AG04450 (cell line): ENCODE data around the gene HEYL. TPM values are rescaled to one million over a fixed set of nuclear protein-coding genes. Genes with fewer than 3 reads are reported as not detected.

Source experiments
- CTCF ChIA-PET: fragments of 300-600, 350-600 bp; formaldehyde crosslinking; extraction: SDS; loops from one replicate; lab custom pipeline; 2022; ENCODE audit warnings: antibody characterized with exemption, inconsistent platforms; lab: Charles Lee
- POLR2A ChIA-PET: fragments of 350-600 bp; formaldehyde crosslinking; extraction: SDS; loops from one replicate; lab custom pipeline; 2021; ENCODE audit warnings: antibody characterized with exemption, inconsistent platforms; lab: Yijun Ruan, JAX
- DNase-seq: peaks from one replicate; pipeline ENCODE4 v3.0.0-alpha.2; 2011; ENCODE audit warnings: low read depth, low spot score
- H3K27ac ChIP-seq: one replicate; pipeline ENCODE4 v1.5.1; 2012; ENCODE audit warnings: low read depth, low read length, control low read depth
- H3K27me3 ChIP-seq: one replicate; pipeline ENCODE4 v1.6.0; 2012; ENCODE audit warnings: low read length; ENCODE audit not compliant: control insufficient read depth, insufficient read depth
- H3K4me3 ChIP-seq: 2 replicates; pipeline ENCODE4 v1.5.1; 2011; ENCODE audit warnings: mild to moderate bottlenecking, low read depth, low read length, control low read depth
- H3K9me3 ChIP-seq: 2 replicates; pipeline ENCODE4 v1.5.1; 2012; ENCODE audit warnings: low read length; ENCODE audit not compliant: control insufficient read depth, insufficient read depth
- polyA plus RNA-seq: library from polyadenylated mRNA; depleted of rRNA; stranded (reverse); fragments of >200 nt; gene quantifications from 2 replicates; pipeline ENCODE4 v1.2.3, GENCODE V29; 2011
- TF ChIP-seq, protein P1 (sequence below): IDR thresholded peaks from 2 replicates; pipeline ENCODE4 v1.5.1; 2011; ENCODE audit warnings: low read depth, low read length, control low read depth, inconsistent platforms

Gene HEYL
- polyA plus RNA-seq, 1 experiment: 0.14 TPM

GRCh38 chr1:39659538-39659937, 20.1 kb upstream of the HEYL start:
- CTCF ChIA-PET: interaction anchor here (1.3 to 10.3 kb wide), 7 partner anchors 10 to 138 kb away, joined by 3 to 320 read pairs (median 7); partner anchors contain the start of genes NT5C1A and PPIE
- H3K27me3 ChIP-seq: peaks cover 69% of the 10 kb centered on the region

DNA sequence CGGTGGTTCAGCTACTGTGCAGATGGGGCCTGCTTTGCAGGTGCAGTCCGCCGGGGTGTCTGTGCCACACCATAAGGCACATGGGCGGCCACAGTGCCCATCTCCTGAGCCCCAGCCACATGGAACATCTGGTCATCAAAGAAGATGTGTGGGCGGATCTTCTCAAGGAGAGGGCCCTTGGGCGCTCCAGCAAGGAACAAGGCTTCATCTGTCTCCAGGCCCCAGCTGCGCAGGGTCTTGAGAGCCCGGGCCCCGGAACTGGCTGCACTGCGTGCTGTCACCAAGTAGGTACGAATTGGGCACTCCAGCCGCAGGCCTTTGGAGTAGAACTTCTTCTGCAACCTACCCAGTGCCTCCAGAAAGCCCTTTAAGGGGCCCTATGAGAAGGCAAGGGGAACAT, 19.7 kb upstream of the HEYL start:
- Histone ChIP-seq H3K27me3 (peaks cover 72% of the 10 kb centered on the region), H3K9me3 (no peaks in the 10 kb centered on the region; the same call in 1 of the 2 replicates), H3K27ac (no peak overlapping the region), H3K4me3 (no peak overlapping the region)
- ChIA-PET CTCF (interaction anchor here (0.5 to 10.3 kb wide), 25 partner anchors 11 to 560 kb away, joined by 3 to 320 read pairs (median 6); partner anchors contain the start of genes HPCAL4, NT5C1A and PPIE), POLR2A (no interaction called here)
- DNase-seq: no peak
- TF ChIP-seq, protein P1, sequence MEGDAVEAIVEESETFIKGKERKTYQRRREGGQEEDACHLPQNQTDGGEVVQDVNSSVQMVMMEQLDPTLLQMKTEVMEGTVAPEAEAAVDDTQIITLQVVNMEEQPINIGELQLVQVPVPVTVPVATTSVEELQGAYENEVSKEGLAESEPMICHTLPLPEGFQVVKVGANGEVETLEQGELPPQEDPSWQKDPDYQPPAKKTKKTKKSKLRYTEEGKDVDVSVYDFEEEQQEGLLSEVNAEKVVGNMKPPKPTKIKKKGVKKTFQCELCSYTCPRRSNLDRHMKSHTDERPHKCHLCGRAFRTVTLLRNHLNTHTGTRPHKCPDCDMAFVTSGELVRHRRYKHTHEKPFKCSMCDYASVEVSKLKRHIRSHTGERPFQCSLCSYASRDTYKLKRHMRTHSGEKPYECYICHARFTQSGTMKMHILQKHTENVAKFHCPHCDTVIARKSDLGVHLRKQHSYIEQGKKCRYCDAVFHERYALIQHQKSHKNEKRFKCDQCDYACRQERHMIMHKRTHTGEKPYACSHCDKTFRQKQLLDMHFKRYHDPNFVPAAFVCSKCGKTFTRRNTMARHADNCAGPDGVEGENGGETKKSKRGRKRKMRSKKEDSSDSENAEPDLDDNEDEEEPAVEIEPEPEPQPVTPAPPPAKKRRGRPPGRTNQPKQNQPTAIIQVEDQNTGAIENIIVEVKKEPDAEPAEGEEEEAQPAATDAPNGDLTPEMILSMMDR: no peak

More at GRCh38 chr1:39659538-39659937, 20.1 kb upstream of the HEYL start:
- no peak overlapping the region for H3K27ac ChIP-seq
- POLR2A ChIA-PET: interaction anchor here (0.6 to 1.0 kb wide), 3 partner anchors 11 to 1238 kb away, joined by 3 to 8 read pairs (median 3); no protein-coding TSS in a partner anchor
- H3K4me3 ChIP-seq: no peak overlapping the region
- TF ChIP-seq, protein P1: no peak
- H3K9me3 ChIP-seq: no peaks in the 10 kb centered on the region; the same call in 1 of the 2 replicates
- DNase-seq: no peak

- TF ChIP-seq, protein P1: peak; percentile 76
- peak; percentile 23 for DNase-seq
- H3K27me3 ChIP-seq: peaks cover 73% of the 10 kb centered on the region
- ChIA-PET POLR2A (no interaction called here), CTCF (interaction anchor here (0.6 to 10.3 kb wide), 38 partner anchors 10 to 559 kb away, joined by 3 to 320 read pairs (median 4); partner anchors contain the start of genes HPCAL4, NT5C1A, PABPC4 and PPIE)
- no peak overlapping the region for H3K27ac ChIP-seq
- H3K9me3 ChIP-seq: no peaks in the 10 kb centered on the region; the same call in 1 of the 2 replicates
- H3K4me3 ChIP-seq: no peak overlapping the region
Measured at GRCh38 chr1:39657923-39658485, 18.6 kb upstream of the HEYL start.

DNA sequence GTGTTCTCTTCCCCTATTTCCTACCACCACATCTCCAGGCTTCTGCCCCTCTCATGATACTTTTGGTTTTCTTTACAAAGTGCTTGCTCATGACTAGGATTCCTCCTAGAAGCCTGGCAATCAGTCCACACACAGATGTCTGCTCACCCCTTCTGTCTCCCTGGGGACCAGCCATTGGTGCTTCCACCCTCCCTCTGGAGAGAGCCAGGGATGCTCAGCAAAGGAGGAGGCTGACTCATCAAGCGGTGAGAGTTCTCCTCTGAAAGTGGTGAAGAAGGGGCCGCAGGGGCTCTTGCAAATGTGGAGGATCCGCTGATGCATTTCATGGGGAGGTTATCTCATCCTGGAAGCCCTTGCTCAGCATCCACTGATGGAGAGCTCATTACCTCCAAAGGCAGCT, 18.0 kb upstream of the HEYL start:
- Histone ChIP-seq H3K27ac (no peak overlapping the region), H3K9me3 (no peaks in the 10 kb centered on the region; the same call in 1 of the 2 replicates), H3K4me3 (no peak overlapping the region), H3K27me3 (peaks cover 67% of the 10 kb centered on the region)
- POLR2A ChIA-PET: interaction anchor here (0.6 kb wide), 1 partner anchor 35 kb away, joined by 3 read pairs; no protein-coding TSS in a partner anchor
- TF ChIP-seq, protein P1: no peak
- no peak for DNase-seq
- CTCF ChIA-PET: interaction anchor here (0.6 to 10.3 kb wide), 26 partner anchors 10 to 140 kb away, joined by 3 to 320 read pairs (median 4); partner anchors contain the start of genes NT5C1A, PABPC4 and PPIE

DNA sequence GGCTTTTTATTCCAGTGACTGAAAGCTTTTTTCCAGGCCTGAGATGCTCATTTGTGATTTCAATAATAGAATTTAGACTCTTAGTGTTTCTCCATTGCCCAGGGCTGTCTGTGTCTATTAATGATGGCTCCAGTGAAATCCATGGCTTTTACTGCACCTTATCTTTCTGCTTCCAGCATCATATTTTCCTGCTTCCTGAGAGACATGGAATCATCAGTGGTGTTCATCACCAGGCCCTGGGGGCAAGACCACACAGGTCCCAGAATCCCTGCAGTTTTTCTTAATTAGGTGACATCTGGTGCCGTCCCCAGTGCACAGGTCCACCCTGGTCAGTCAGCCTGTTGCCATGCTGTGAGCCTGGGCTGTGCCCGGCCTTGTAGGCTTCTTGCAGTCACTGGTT, 16.9 kb upstream of the HEYL start:
- ChIA-PET CTCF (interaction anchor here (4.1 to 10.3 kb wide), 3 partner anchors 9 to 48 kb away, joined by 34 to 320 read pairs (median 128); partner anchors contain the start of gene NT5C1A), POLR2A (no interaction called here)
- no peaks in the 10 kb centered on the region; the same call in 1 of the 2 replicates for H3K9me3 ChIP-seq
- DNase-seq: no peak
- H3K27ac ChIP-seq: no peak overlapping the region
- peaks cover 61% of the 10 kb centered on the region for H3K27me3 ChIP-seq
- TF ChIP-seq, protein P1: no peak
- H3K4me3 ChIP-seq: no peak overlapping the region
